SU-DHL-6 (cell line): Measurements from ENCODE around the gene ADGRD1.

Source experiments
- H2AFZ ChIP-seq: fragments of 200-600 bp; sonication (generic); 2 replicates; pipeline ENCODE4 v1.6.1; 2014; ENCODE audit warnings: low read depth, mild to moderate bottlenecking, moderate library complexity, mixed read lengths, antibody characterized with exemption, low read length; ENCODE audit not compliant: severe bottlenecking
- H3F3A ChIP-seq: fragments of 200-600 bp; shearing (Covaris generic); 2 replicates; pipeline ENCODE4 v1.6.0; 2016; ENCODE audit warnings: antibody characterized with exemption, mild to moderate bottlenecking; ENCODE audit not compliant: insufficient read depth
- H3K27ac ChIP-seq: fragments of 200-600 bp; sonication (generic); 2 replicates; pipeline ENCODE4 v1.5.1; 2016; ENCODE audit warnings: low read depth, mild to moderate bottlenecking, low read length, moderate library complexity, mixed read lengths
- H3K27me3 ChIP-seq: fragments of 200-600 bp; sonication (generic), shearing (Covaris generic); 2 replicates; pipeline ENCODE4 v1.6.0; 2014; ENCODE audit warnings: mild to moderate bottlenecking, low read length
- H3K36me3 ChIP-seq: fragments of 200-600 bp; sonication (generic); 2 replicates; pipeline ENCODE4 v1.6.1; 2014; ENCODE audit warnings: mild to moderate bottlenecking, low read length, mixed read lengths
- H3K4me2 ChIP-seq: fragments of 300-600, 200-600 bp; shearing (Covaris generic), sonication (generic); 2 replicates; pipeline ENCODE4 v1.6.0; 2014; ENCODE audit warnings: low read length, low read depth, mild to moderate bottlenecking; ENCODE audit not compliant: poor library complexity, severe bottlenecking
- H3K4me3 ChIP-seq: fragments of 200-600 bp; sonication (generic); 2 replicates; pipeline ENCODE4 v1.5.1; 2014; ENCODE audit warnings: antibody characterized with exemption, low read length, mild to moderate bottlenecking, mixed read lengths; ENCODE audit not compliant: insufficient read depth, poor library complexity, severe bottlenecking
- H3K79me2 ChIP-seq: fragments of 200-600 bp; sonication (generic); 2 replicates; pipeline ENCODE4 v1.6.1; 2014; ENCODE audit warnings: mild to moderate bottlenecking, low read length, moderate library complexity; ENCODE audit not compliant: insufficient read depth
- H3K9ac ChIP-seq: fragments of 200-600 bp; sonication (generic); 2 replicates; pipeline ENCODE4 v1.7.0; 2014; ENCODE audit warnings: mild to moderate bottlenecking, low read length
- H3K9me2 ChIP-seq: fragments of 200-600 bp; sonication (generic); replicated peaks from 2 replicates; pipeline ENCODE4 v1.6.1; 2014; ENCODE audit warnings: low read length; ENCODE audit not compliant: insufficient read depth
- H3K9me3 ChIP-seq: fragments of 200-600 bp; sonication (generic); 2 replicates; pipeline ENCODE4 v1.6.1; 2014; ENCODE audit warnings: low read length, mixed read lengths; ENCODE audit not compliant: insufficient read depth
- H4K20me1 ChIP-seq: fragments of 200-600 bp; sonication (generic); 2 replicates; pipeline ENCODE4 v1.6.1; 2014; ENCODE audit warnings: low read depth, mild to moderate bottlenecking, antibody characterized with exemption, low read length, moderate library complexity, mixed read lengths
- EZH2phosphoT487 ChIP-seq: fragments of 200-600 bp; sonication (generic), shearing (Covaris generic); conservative IDR thresholded peaks from 2 replicates; pipeline ENCODE4 v1.6.1; 2018; ENCODE audit warnings: mild to moderate bottlenecking, antibody characterized with exemption, low read length, moderate library complexity, mixed read lengths
- TF ChIP-seq, protein P1 (sequence below): fragments of 200-600 bp; sonication (generic); IDR thresholded peaks from one replicate; pipeline ENCODE4 v1.5.1; 2017; ENCODE audit warnings: antibody characterized with exemption, mild to moderate bottlenecking, low read length, moderate library complexity; ENCODE audit not compliant: insufficient read depth, poor library complexity, severe bottlenecking

Gene ADGRD1

DNA sequence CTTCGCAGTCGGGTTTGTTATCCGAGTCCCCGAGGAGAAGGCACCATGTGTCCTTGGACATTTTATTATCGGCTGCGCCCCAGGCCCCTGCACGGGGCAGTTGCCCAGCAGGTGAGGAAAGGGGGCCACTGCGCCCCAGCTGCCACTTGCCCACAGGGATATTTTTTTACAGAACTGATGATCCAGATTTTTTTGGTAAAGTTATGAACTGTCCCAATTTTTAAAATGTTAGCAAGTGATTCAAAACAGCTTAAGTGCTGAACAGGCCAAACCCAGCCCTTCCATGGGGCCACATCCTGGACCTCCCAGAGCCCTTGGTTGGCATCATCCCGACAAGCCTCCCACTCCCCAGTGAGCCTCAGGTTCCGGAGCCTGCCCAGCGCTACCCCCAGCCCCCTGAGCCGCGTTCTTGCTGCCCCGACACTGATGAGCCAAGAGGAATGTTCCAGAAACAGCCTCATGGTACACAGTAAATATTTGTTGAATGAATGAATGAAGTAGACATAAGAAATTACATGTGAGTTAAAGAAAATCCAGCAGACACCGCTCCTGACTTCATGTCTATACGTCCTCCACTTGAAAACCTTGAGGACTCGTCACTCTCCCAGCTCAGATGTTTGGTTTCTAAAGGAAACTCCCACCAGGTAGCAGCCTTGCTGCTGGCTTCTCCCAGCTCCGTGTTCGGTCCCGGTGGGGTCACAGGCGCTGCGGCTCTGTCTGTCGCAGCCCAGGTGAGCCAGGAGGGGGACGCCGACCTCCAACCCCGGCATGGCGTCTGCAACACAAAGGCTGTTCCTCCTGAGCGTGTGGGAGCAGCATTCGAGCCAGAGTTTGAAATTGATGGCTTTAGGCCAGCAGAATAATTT, 88.5 kb downstream of the ADGRD1 start:
- Histone ChIP-seq H3K9me3 (no peaks in the 10 kb centered on the region), H3K27me3 (no peaks in the 10 kb centered on the region)

GRCh38 chr12:131042834-131043245, 89.1 kb downstream of the ADGRD1 start:
- H3K4me2 ChIP-seq = no peak overlapping the region

More for the DNA sequence above, 88.5 kb downstream of the ADGRD1 start:
- H3F3A ChIP-seq = no peaks in the 10 kb centered on the region
- no peaks in the 10 kb centered on the region for H3K36me3 ChIP-seq
- no peak overlapping the region for H3K4me3 ChIP-seq
- TF ChIP-seq EZH2phosphoT487 = no peak
- TF ChIP-seq, protein P1, sequence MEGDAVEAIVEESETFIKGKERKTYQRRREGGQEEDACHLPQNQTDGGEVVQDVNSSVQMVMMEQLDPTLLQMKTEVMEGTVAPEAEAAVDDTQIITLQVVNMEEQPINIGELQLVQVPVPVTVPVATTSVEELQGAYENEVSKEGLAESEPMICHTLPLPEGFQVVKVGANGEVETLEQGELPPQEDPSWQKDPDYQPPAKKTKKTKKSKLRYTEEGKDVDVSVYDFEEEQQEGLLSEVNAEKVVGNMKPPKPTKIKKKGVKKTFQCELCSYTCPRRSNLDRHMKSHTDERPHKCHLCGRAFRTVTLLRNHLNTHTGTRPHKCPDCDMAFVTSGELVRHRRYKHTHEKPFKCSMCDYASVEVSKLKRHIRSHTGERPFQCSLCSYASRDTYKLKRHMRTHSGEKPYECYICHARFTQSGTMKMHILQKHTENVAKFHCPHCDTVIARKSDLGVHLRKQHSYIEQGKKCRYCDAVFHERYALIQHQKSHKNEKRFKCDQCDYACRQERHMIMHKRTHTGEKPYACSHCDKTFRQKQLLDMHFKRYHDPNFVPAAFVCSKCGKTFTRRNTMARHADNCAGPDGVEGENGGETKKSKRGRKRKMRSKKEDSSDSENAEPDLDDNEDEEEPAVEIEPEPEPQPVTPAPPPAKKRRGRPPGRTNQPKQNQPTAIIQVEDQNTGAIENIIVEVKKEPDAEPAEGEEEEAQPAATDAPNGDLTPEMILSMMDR = no peak
- no peak overlapping the region for H3K27ac ChIP-seq
- H4K20me1 ChIP-seq = no peaks in the 10 kb centered on the region
- H3K4me2 ChIP-seq = no peak overlapping the region
- H3K79me2 ChIP-seq = no peaks in the 10 kb centered on the region
- H3K9me2 ChIP-seq = no peaks in the 10 kb centered on the region
- H3K9ac ChIP-seq = no peak overlapping the region
- H2AFZ ChIP-seq = no peak overlapping the region

GRCh38 chr12:131043401-131043871, 89.7 kb downstream of the ADGRD1 start:
- no peak overlapping the region for H3K27ac ChIP-seq
- no peaks in the 10 kb centered on the region for H3K9me3 ChIP-seq
- no peaks in the 10 kb centered on the region for H3K27me3 ChIP-seq
- no peak overlapping the region for H3K4me3 ChIP-seq
- TF ChIP-seq, protein P1 = no peak
- TF ChIP-seq EZH2phosphoT487 = no peak
- no peak overlapping the region for H3K4me2 ChIP-seq
- no peak overlapping the region for H3K9ac ChIP-seq
- no peaks in the 10 kb centered on the region for H3F3A ChIP-seq
- no peak overlapping the region for H2AFZ ChIP-seq
- H3K36me3 ChIP-seq = no peaks in the 10 kb centered on the region
- no peaks in the 10 kb centered on the region for H4K20me1 ChIP-seq
- H3K9me2 ChIP-seq = no peaks in the 10 kb centered on the region
- H3K79me2 ChIP-seq = no peaks in the 10 kb centered on the region

More at GRCh38 chr12:131042834-131043245, 89.1 kb downstream of the ADGRD1 start:
- no peak overlapping the region for H3K4me3 ChIP-seq
- H3K79me2 ChIP-seq = no peaks in the 10 kb centered on the region
- H3K27ac ChIP-seq = no peak overlapping the region
- H3K27me3 ChIP-seq = no peaks in the 10 kb centered on the region
- H3K9ac ChIP-seq = no peak overlapping the region
- no peaks in the 10 kb centered on the region for H4K20me1 ChIP-seq
- H3F3A ChIP-seq = no peaks in the 10 kb centered on the region
- TF ChIP-seq, protein P1 = no peak
- no peak for TF ChIP-seq EZH2phosphoT487
- H2AFZ ChIP-seq = no peak overlapping the region
- no peaks in the 10 kb centered on the region for H3K9me2 ChIP-seq
- H3K9me3 ChIP-seq = no peaks in the 10 kb centered on the region
- no peaks in the 10 kb centered on the region for H3K36me3 ChIP-seq
